Keratinocyte (primary cell): Measurements from ENCODE around the gene MLN.

Experiments used
- CTCF ChIP-seq, 3 experiments: IDR thresholded peaks in 1 of 3; conservative IDR thresholded peaks in 1 of 3; optimal IDR thresholded peaks in 1 of 3; 2 replicates in 2 of 3; 3 replicates in 1 of 3; pipeline versions ENCODE3 to v1.5.1; 2011; ENCODE audit warnings: low read length in 3 of 3, mild to moderate bottlenecking in 3 of 3, moderate library complexity in 2 of 3, control low read depth in 1 of 3, inconsistent platforms in 1 of 3; ENCODE audit not compliant: insufficient read depth in 2 of 3; ENCODE audit errors: extremely low read depth in 1 of 3
- EZH2 ChIP-seq: IDR thresholded peaks from one replicate; pipeline ENCODE4 v1.6.1; 2012; ENCODE audit warnings: inconsistent platforms, mild to moderate bottlenecking, low read length, moderate library complexity

DNA sequence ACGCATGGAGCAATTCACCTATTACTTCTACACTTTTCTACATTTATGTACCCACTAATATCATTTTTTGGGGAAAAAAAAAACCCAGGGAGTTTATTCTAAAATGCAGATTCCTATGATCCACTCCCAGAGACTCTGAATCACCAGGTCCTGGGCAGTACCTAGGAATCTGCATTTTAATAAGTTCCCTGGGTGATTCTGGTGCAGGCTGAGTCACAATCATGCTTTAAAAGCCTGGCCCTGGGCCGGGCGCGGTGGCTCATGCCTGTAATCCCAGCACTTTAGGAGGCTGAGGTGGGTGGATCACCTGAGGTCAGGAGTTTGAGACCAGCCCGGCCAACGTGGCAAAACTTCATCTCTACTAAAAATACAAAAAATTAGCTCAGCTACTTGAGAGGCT lies 43.3 kb upstream of the MLN start:
- TF ChIP-seq CTCF (optimal IDR thresholded peaks at IDR 0.05 in 1 of 3, IDR thresholded peaks at IDR 0.05 in 1 of 3, conservative IDR thresholded peaks at IDR 0.05 in 1 of 3; ENCODE audit: extremely low read depth in 1 of 3, insufficient read depth in 2 of 3, low read length in 3 of 3) (no peak), EZH2 (no peak)
